NCI-H1417 treated with DMSO at 0.1 percent for 48 hours (cell line): ENCODE results near the gene PCSK4.
"Not testable (repeated sequence)": the region's sequence is repeated elsewhere in the genome, so short reads cannot be mapped to it uniquely, and the experiment has no call there.

Source experiments
- DNase-seq: peaks from one replicate; lab custom pipeline; 2025; lab: John Stamatoyannopoulos, UW

Gene PCSK4

DNA sequence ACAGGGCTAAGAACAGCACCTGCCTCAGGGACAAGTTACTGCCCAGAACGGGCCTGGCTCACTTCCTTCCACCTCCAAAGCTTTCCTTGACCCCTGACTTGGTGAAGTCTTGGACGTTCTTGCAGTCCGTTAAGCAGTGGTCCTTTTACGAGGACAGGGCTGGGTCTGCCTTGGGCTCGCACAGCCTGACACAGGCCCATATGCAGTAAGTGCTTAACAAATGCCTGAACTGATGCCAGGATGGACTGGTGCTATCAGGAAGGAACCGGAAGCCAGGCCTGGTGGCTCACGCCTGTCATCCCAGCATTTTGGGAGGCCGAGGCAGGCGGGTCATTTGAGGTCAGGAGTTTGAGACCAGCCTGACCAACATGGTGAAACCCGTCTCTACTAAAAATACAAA, 31.9 kb upstream of the PCSK4 start:
- no peak for DNase-seq

DNA sequence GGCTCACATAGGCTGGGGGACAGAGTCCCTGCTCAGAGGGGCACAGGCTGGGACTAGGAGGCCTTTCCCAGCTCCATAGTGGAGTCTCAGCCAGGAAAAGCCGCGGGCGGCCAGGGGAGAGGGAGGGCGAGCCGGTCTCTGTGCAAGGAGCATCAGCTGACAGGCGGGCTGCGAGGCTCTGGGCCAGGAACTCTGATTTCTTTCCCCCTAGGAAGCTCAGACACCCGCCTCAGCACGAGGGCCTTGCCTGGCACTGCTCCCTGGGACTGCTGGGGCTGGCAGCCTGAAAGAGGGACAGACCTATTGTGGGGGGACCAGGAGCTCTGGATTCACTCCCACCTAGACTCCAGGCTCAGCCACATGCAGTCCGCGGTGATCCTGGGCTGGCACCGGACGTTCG, 31.5 kb upstream of the PCSK4 start:
- no peak for DNase-seq

DNA sequence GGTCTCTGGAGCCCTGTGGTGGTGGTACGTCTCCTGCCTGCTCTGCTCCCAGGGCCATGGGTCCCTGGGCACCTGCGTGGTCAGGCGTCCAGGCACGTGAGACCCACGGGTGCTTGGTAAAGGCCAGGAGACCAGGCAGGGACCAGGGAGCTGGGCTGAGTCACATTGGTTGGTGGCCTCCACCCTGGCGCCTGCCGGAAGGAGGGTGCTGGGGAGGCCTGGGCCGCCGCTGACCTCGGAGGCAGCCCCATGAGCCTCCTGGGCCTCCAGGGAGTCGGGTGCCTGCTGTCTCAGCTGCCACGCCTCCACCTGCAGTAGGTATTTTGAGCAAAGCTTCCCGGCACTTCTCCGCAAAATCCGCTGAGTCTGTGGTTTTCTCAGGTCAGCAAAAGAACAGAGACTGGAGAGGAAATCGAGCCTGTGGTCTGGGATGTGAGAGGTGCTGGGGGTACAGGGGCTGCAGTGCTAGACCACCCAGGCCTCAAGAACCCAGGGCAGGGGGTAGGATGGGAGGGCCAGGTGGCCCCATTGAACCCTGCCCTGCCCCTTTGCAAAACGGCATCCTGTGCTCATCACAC, 30.1 kb upstream of the PCSK4 start:
- DNase-seq = no peak

GRCh38 chr19:1519802-1520201, 29.7 kb upstream of the PCSK4 start:
- not testable (repeated sequence) for DNase-seq

DNA sequence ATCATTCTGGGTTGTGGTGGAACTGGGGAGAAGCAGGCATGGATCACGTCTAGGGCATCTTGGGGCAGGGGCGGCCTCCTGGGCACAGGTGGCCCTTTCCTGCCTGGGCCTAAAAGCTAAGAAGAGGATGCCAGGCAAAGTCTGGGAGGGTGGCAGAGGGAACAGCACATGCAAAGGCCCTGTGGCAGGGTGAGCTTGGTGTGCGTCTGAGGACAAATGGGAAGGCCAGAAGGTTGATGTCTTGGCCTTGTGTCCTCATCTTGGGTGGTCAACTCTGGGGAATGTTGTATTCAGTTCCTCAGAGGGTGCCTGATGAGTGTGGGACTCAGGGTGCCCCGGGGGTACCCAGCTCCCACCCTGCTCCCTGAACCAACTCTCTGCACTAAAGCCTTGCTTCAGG, 28.3 kb upstream of the PCSK4 start:
- DNase-seq = no peak

GRCh38 chr19:1516395-1516753, 26.2 kb upstream of the PCSK4 start:
- DNase-seq = no peak

- DNase-seq = no peak
Observed at GRCh38 chr19:1514986-1515721, 25.0 kb upstream of the PCSK4 start.

DNA sequence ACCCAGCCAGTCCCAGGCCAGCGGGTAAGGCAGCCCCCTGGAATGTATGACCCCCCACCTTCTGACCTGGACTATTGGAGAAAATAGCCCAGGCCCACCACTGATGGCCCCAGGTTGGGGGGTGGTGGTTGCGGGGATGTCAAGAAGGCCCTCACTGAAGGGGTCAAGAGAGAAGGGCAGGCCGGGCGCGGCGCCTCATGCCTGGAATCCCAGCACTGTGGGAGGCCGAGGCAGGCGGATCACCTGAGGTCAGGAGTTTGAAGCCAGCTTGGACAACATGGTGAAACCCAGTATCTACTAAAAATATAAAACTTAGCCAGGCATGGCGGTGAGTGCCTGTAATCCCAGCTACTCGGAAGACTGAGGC, 24.1 kb upstream of the PCSK4 start:
- no peak for DNase-seq

- DNase-seq = no peak
Observed at GRCh38 chr19:1513499-1514294, 23.5 kb upstream of the PCSK4 start.

GRCh38 chr19:1512671-1513498, 22.7 kb upstream of the PCSK4 start, which contains the start of gene ADAMTSL5:
ADAMTSL5 (minus strand) TSS chr19:1513019; CDS start chr19:1510943, 2,076 bp downstream.
- DNase-seq = no peak

GRCh38 chr19:1511318-1512317, 21.5 kb upstream of the PCSK4 start:
- DNase-seq = no peak

- DNase-seq = no peak
Observed at GRCh38 chr19:1510807-1511206, 20.7 kb upstream of the PCSK4 start.

DNA sequence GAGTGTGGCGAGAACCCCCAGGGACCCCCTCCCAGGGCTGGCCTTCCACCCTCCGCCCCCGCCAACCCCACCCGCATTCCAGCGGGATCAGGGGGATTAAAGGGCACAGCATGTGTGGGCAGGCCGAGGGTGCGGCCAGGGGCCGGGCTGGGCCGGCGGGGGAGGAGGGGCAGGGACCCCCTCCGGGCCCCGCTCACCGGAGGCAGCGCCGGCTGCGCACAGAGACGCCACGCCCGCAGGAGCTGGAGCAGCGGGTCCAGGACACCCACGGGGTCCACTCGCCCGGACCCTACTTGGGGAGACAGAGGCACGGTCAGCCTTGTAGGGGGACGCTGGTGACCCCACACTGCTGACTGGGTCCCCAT, 20.3 kb upstream of the PCSK4 start:
- DNase-seq = no peak

DNA sequence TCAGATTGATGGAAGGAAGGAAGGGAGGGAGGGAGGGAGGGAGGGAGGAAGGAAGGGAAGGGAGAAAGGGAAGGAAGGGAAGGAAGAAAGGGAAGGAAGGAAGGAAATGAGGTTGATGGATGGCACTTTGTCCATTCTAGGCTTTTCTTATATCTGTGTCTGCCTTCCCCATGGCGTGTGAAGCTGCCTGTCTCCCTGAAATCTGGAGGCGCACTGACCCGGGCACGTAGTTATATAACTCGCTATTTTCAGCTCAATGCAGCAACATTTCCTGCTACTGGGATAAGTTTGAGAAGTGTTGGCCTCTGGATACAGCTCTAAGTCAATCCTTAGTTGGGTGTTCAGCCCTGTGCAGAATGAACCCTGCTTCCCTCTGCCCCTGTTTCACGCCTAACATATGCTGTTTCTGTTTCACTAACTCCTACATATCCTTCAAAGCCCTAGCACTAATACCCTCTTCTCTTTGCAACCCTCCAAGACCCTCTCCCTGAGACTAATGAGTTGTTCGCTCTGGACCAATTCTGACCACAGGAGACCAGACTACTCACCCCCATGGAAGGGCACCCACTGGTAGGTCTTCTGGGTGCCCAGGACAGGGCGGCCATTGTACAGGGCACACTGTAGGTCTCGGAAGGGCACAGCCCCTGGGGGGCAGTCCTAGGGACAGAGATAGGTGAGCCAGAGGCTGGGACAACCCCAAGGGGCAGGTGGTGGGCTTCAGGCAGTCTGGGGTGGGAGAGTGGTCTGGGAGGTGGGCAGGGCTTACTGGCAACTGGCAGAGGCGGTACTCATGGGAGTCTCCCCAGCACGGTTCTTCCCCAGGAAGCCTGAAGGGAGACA, 19.7 kb upstream of the PCSK4 start:
- DNase-seq = no peak

DNA sequence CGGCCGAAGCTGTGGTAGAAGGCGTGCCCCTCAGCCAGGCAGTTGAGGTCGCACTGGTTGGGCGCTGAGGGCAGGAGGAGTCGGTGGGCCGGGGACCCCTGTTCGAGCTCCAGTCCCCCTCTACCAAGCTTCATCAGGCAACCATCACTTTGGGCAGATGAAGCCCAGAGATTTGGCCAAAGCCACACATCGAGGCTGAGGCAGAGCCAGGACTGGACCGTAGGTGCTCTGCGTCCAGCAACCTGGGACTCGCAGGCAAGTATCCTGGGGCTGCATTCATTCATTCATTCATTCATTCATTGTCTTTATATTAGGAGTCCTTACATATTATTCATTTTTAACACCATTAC, 18.3 kb upstream of the PCSK4 start:
- DNase-seq = no peak

GRCh38 chr19:1507763-1508506, 17.8 kb upstream of the PCSK4 start:
- peak; percentile 92 for DNase-seq

DNA sequence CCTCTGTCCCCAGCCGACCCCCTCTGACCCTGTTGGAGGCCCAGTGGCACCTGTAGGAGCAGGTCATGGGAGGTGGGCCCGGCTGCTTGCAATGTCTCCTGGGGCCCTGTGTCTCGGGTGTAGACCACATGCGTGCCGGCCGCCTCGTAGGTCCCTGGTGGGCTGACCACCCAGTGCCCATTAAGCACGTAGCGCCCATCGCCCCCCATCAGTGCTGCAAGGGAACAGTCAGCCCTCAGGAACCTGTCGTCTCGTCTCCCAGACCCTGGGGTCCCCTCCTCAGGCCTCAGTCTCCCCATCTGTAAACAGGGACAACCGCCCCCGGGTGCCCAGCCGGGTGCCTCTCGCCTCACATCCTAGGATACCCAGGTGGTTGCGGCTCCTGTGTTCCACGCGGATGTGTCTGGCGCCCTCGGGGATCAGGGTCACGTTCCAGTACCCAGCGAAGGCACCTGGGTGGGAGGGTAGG, 17.1 kb upstream of the PCSK4 start:
- no peak for DNase-seq

DNA sequence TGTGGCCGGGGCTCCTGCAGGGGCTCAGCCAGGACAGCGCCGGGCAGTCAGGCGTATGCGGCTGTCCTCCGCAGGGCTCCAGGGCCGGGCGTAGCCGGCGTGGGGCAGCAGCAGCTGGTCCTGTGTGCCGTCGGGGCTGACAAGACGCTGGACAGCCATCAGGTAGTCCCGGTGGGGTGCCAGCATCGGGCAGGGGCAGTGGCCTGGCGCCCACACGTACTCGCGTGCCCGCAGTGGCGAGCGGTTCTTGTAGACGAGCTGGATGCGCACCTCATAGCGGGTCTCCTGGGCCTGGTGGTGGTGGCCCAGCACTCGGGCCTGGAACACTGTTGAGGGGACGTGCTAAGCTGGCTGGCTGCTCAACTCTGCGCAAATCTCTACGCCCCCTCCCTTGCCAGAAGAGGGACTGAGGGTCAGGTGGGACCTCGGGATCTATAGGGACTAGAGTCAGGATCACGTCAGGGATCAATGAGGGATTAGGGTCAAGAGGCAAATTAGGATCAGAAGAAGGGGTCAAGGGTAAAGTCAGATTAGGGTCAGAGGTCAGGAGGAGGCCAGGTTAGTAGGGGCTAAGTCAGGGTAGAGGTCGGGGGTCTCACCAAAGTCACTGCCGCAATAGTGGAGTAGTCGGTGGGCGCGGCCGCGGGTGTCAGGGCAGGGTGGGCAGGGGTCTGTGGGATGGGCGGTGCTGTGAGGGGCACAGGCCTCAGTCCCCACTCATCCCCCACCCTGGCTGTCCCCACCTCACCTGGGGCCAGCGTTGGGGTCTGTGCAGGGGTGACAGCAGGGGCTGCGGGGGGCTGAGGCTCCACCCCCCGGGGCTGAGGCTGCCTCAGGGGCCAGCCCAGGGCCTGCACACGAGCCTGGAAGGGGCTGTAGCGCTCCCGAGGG, 16.1 kb upstream of the PCSK4 start:
- no peak for DNase-seq
